Stomach (tissue), 4 donors: ENCODE results near the gene SMCO3.

Experiments
- CTCF ChIP-seq, 7 experiments: fragments of 450-650 bp in 4 of 7; fragments of 200-600 bp in 3 of 7; sonication (generic) in 3 of 7; IDR thresholded peaks; one replicate each; pipeline ENCODE4 v1.5.1; 2016 to 2019; ENCODE audit warnings: antibody characterized with exemption in 7 of 7, control low read depth in 2 of 7, mild to moderate bottlenecking in 1 of 7
- EP300 ChIP-seq: sonication (generic); formaldehyde crosslinking; IDR thresholded peaks from one replicate; pipeline ENCODE4 v1.6.1; 2017; ENCODE audit warnings: antibody characterized with exemption
- POLR2A ChIP-seq, 4 donors: fragments of 450-650 bp; IDR thresholded peaks; one replicate each; pipeline ENCODE4 v1.6.1; 2016; ENCODE audit warnings: antibody characterized with exemption in 4 of 4, control low read depth in 2 of 4, mild to moderate bottlenecking in 1 of 4, moderate library complexity in 1 of 4
- POLR2AphosphoS5 ChIP-seq, 3 donors: sonication (generic); formaldehyde crosslinking; IDR thresholded peaks; one replicate each; pipeline ENCODE4 v1.6.1; 2016; ENCODE audit warnings: antibody characterized with exemption in 3 of 3

- no peak for TF ChIP-seq CTCF (IDR thresholded peaks at IDR 0.05)
- no peak for TF ChIP-seq POLR2A (IDR thresholded peaks at IDR 0.05)
- no peak for TF ChIP-seq POLR2AphosphoS5 (IDR thresholded peaks at IDR 0.05)
- TF ChIP-seq EP300, result no peak
Observed at GRCh38 chr12:14795028-14795448, 18.9 kb downstream of the SMCO3 start.
